ENCODE results near the gene MATN4.

DNA sequence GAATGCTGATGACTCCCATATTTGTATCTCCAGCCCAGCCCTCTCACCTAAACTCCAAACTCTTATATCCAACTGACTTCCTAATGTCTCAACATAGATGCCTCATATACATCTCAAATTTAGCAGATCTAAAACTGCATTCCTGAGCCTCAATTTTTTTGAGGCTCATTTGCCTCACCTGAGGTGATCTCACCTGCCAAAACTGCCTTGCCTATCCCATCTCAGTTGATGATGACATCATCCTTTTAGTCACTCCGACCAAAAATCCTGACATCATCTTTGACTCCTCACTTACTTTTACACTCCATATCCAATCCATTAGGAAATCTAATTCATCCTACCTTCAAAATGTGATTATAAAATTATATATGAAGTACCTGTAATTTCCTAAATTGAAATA, 28.1 kb downstream of the MATN4 start:
- TF ChIP-seq CTCF (conservative IDR thresholded peaks at IDR 0.05; ENCODE audit: low read depth in 2 of 2) (no peak), ZNF331 (CRISPR knock-in tag; IDR thresholded peaks at IDR 0.05; ENCODE audit: low read depth) (no peak), EZH2phosphoT487 (IDR thresholded peaks at IDR 0.05; ENCODE audit: unreplicated experiment) (no peak), CREB1 (CRISPR knock-in tag; IDR thresholded peaks at IDR 0.05; ENCODE audit: low read depth) (no peak), JUNB (IDR thresholded peaks at IDR 0.05; ENCODE audit: unreplicated experiment) (no peak), POLR2AphosphoS5 (IDR thresholded peaks at IDR 0.05; ENCODE audit: low read depth) (no peak), NANOG (IDR thresholded peaks at IDR 0.05; ENCODE audit: borderline replicate concordance) (no peak)
- TF ChIP-seq, protein P1, sequence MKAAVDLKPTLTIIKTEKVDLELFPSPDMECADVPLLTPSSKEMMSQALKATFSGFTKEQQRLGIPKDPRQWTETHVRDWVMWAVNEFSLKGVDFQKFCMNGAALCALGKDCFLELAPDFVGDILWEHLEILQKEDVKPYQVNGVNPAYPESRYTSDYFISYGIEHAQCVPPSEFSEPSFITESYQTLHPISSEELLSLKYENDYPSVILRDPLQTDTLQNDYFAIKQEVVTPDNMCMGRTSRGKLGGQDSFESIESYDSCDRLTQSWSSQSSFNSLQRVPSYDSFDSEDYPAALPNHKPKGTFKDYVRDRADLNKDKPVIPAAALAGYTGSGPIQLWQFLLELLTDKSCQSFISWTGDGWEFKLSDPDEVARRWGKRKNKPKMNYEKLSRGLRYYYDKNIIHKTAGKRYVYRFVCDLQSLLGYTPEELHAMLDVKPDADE (IDR thresholded peaks at IDR 0.05): no peak

Data from GM23338 (cell line).